Esophagus muscularis mucosa (tissue), 3 donors: ENCODE results near the gene ERC2.

Experiments
- CTCF ChIP-seq, 3 experiments: fragments of 200-600 bp in 2 of 3; fragments of 450-650 bp in 1 of 3; sonication (generic) in 2 of 3; IDR thresholded peaks; one replicate each; pipeline ENCODE4 v1.5.1; 2017 to 2019; ENCODE audit warnings: antibody characterized with exemption in 3 of 3, mild to moderate bottlenecking in 2 of 3, moderate library complexity in 1 of 3
- POLR2AphosphoS5 ChIP-seq, 2 donors: sonication (generic); formaldehyde crosslinking; IDR thresholded peaks; one replicate each; pipeline ENCODE4 v1.6.1; 2017; ENCODE audit warnings: antibody characterized with exemption in 2 of 2

GRCh38 chr3:56422316-56422715, 46.0 kb downstream of the ERC2 start:
- TF ChIP-seq CTCF (IDR thresholded peaks at IDR 0.05) (no peak), POLR2AphosphoS5 (IDR thresholded peaks at IDR 0.05) (no peak)
